K562 (cell line): ENCODE measurements around the gene DNAJC17. TPM values are rescaled to one million over a fixed set of nuclear protein-coding genes. Genes with fewer than 3 reads are reported as not detected.
A peak's percentile ranks its signal among the peaks of the same experiment; 100 is the strongest.

Experiments used
- CHCHD3 ChIP-seq: fragments of 250-450 bp; sonication (Bioruptor Pico); IDR thresholded peaks from 2 replicates; pipeline ENCODE4 v2.1.2; 2022; ENCODE audit warnings: mild to moderate bottlenecking
- CHD2 ChIP-seq: IDR thresholded peaks from 2 replicates; pipeline ENCODE4 v1.6.1; 2011; ENCODE audit warnings: low read depth, low read length
- COPS2 ChIP-seq: fragments of 450-650 bp; conservative IDR thresholded peaks from 2 replicates; pipeline ENCODE4 v1.6.1; 2016; ENCODE audit warnings: mild to moderate bottlenecking, moderate library complexity
- ELK1 ChIP-seq: sonication (generic); formaldehyde crosslinking; IDR thresholded peaks from 2 replicates; pipeline ENCODE4 v1.8.1; 2022; ENCODE audit warnings: missing genetic modification reagents
- ETV6 ChIP-seq, 3 experiments: fragments of 150-350 bp in 1 of 3; sonication (generic) in 1 of 3; formaldehyde crosslinking in 1 of 3; IDR thresholded peaks; 2 replicates each; pipeline versions ENCODE4 v1.6.1 to v1.8.0; 2014 to 2022; ENCODE audit warnings: borderline replicate concordance in 2 of 3, low read depth in 2 of 3, antibody characterized with exemption in 1 of 3, low read length in 1 of 3, mild to moderate bottlenecking in 1 of 3, missing genetic modification reagents in 1 of 3
- GATA2 ChIP-seq: sonication (generic); formaldehyde crosslinking; IDR thresholded peaks from 2 replicates; pipeline ENCODE4 v1.4.0; 2020; ENCODE audit warnings: mild to moderate bottlenecking, missing genetic modification reagents
- HNRNPLL ChIP-seq: fragments of 200-400 bp; formaldehyde crosslinking; IDR thresholded peaks from 2 replicates; pipeline ENCODE4 v1.6.1; 2017; ENCODE audit warnings: low read length, low read depth, mild to moderate bottlenecking; ENCODE audit not compliant: poor library complexity, severe bottlenecking
- JUN ChIP-seq, 2 experiments: sonication (generic) in 1 of 2; formaldehyde crosslinking in 1 of 2; IDR thresholded peaks; 2 replicates each; pipeline versions ENCODE4 v1.6.1 to v1.8.0; 2012 to 2022; ENCODE audit warnings: borderline replicate concordance in 2 of 2, mild to moderate bottlenecking in 2 of 2, improper control_type of control experiment in 1 of 2, low read depth in 1 of 2, low read length in 1 of 2, missing genetic modification reagents in 1 of 2
- NCOA2 ChIP-seq, 2 experiments: fragments of 450-650 bp; IDR thresholded peaks; 2 replicates each; pipeline ENCODE4 v1.6.1; 2018; ENCODE audit warnings: mild to moderate bottlenecking in 2 of 2, moderate library complexity in 1 of 2; ENCODE audit not compliant: partially characterized antibody in 2 of 2
- NELFE ChIP-seq: IDR thresholded peaks from 2 replicates; pipeline ENCODE4 v1.6.1; 2011; ENCODE audit warnings: mild to moderate bottlenecking; ENCODE audit not compliant: insufficient read depth, insufficient read length
- PML ChIP-seq: IDR thresholded peaks from 2 replicates; pipeline ENCODE4 v1.6.1; 2012; ENCODE audit warnings: low read length, inconsistent platforms
- SP1 ChIP-seq: sonication (generic); formaldehyde crosslinking; IDR thresholded peaks from 2 replicates; pipeline ENCODE4 v1.8.1; 2022; ENCODE audit warnings: mild to moderate bottlenecking, missing genetic modification reagents
- SRSF7 ChIP-seq: fragments of 200-400 bp; formaldehyde crosslinking; optimal IDR thresholded peaks from 2 replicates; pipeline ENCODE3; 2017; ENCODE audit warnings: mild to moderate bottlenecking, low read depth, low read length
- SUPT5H ChIP-seq: fragments of 450-650 bp; IDR thresholded peaks from 2 replicates; pipeline ENCODE4 v1.6.1; 2016
- TEAD1 ChIP-seq, 2 experiments: fragments of 450-650 bp in 1 of 2; sonication (generic) in 1 of 2; formaldehyde crosslinking; IDR thresholded peaks; 2 replicates each; pipeline versions ENCODE4 v1.4.0 to v1.8.0; 2020 to 2022; ENCODE audit warnings: mild to moderate bottlenecking in 2 of 2, missing genetic modification reagents in 1 of 2
- TEAD4 ChIP-seq, 2 experiments: sonication (generic) in 1 of 2; formaldehyde crosslinking in 1 of 2; IDR thresholded peaks; 2 replicates each; pipeline versions ENCODE4 v1.6.1 to v1.8.0; 2012 to 2022; ENCODE audit warnings: borderline replicate concordance in 1 of 2, inconsistent platforms in 1 of 2, low read length in 1 of 2, mild to moderate bottlenecking in 1 of 2, missing genetic modification reagents in 1 of 2
- ZFX ChIP-seq: sonication (generic); formaldehyde crosslinking; IDR thresholded peaks from 2 replicates; pipeline ENCODE4 v1.8.0; 2022; ENCODE audit warnings: mild to moderate bottlenecking, missing genetic modification reagents, moderate library complexity
- ZNF324 ChIP-seq: fragments of 250-450 bp; sonication (Bioruptor Pico); IDR thresholded peaks from 2 replicates; pipeline ENCODE4 v1.4.0; 2020; ENCODE audit warnings: mild to moderate bottlenecking
- ZNF507 ChIP-seq: conservative IDR thresholded peaks from 2 replicates; pipeline ENCODE4 v1.6.1; 2017; ENCODE audit warnings: missing genetic modification characterization, missing compliant biosample characterization
- polyA plus RNA-seq, 8 experiments: library from polyadenylated mRNA; depleted of rRNA in 4 of 8; stranded (reverse) in 5 of 8; unstranded in 3 of 8; fragments of >200 nt; fragmentation: Nextera tagmentation in 2 of 8; fragmentation: Illumina TruSeq in 1 of 8; extraction: Ambion mirVana in 2 of 8; extraction: Trizol in 1 of 8; gene quantifications; 2 replicates each; pipeline versions ENCODE4 v1.2.1 to v1.2.3, GENCODE V29; 2011 to 2014; ENCODE audit warnings: inconsistent platforms in 1 of 8, missing spikeins in 1 of 8
- total RNA-seq, 7 experiments: library from RNA; depleted of rRNA in 6 of 7; stranded (reverse); fragments of >200 nt in 6 of 7; fragmentation: Illumina TruSeq in 2 of 7; extraction: Trizol in 2 of 7; gene quantifications; 2 replicates each; pipeline versions ENCODE4 v1.2.1 to v1.2.3, GENCODE V29; 2011 to 2021; ENCODE audit warnings: low replicate concordance in 1 of 7
- TF ChIP-seq, protein P1 (sequence below): sonication (generic); formaldehyde crosslinking; IDR thresholded peaks from 2 replicates; pipeline ENCODE4 v1.9.0; 2022; ENCODE audit warnings: mild to moderate bottlenecking, missing genetic modification reagents
- TF ChIP-seq, protein P2 (sequence below): fragments of 450-650 bp; formaldehyde crosslinking; IDR thresholded peaks from 2 replicates; pipeline ENCODE4 v1.4.0; 2020; ENCODE audit warnings: mild to moderate bottlenecking, moderate library complexity
- TF ChIP-seq, protein P3 (sequence below): fragments of 450-650 bp; formaldehyde crosslinking; conservative IDR thresholded peaks from 2 replicates; pipeline ENCODE4 v1.4.0; 2022; ENCODE audit warnings: mild to moderate bottlenecking, missing genetic modification characterization

DNAJC17 gene
- total and polyA plus RNA-seq, 9 of the 15 experiments (the other 6 are each of a cell fraction or from before 2014, with no cell fraction given) = 2.4 to 79.4 (median 44.2) TPM

DNA sequence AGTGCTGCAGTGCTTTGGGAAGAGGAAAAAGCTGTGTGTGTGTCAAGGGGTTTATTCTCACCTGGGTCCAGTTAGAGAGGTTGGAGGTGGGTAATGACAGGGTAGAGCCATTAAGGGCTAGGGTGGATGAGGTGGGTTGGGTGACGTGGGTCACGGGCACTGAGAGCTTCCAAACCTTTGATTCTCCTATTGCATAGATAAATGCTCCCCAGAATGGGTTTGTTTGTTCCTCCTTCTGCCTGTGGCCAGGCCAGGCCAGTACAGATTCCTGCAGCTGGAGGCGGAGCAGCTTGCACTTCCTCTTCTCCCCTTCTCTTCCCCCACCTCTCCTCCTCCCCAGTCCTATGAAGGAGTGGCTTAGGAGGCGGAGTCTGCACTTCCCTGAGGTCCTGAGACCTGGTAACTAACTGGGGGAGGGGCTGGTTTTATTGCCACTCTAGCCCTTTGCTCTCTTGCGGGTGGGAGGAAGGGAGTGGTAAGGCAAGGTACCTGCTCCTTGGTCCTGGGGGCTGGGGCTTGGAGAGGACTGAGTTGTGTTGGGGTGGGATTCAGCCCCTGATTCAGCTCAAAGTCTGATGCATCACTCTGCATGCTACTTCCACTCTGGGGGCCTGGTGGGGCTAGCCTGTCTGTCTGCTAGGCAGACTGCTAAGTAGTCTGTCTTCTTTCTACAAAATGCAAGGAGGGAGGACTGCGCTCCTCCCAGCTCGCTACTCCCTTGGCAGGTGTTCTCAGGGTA, 40.1 kb upstream of the DNAJC17 start (continued):
- TF ChIP-seq ETV6 (IDR thresholded peaks at IDR 0.05; ENCODE audit: borderline replicate concordance in 1 of 2, low read depth in 2 of 2, low read length in 1 of 2) (no peak), ETV6 (CRISPR knock-in tag; IDR thresholded peaks at IDR 0.05; ENCODE audit: borderline replicate concordance) (no peak), GATA2 (no peak), HNRNPLL (no peak), NCOA2 (IDR thresholded peaks at IDR 0.05; ENCODE audit: partially characterized antibody in 2 of 2) (no peak), JUN (IDR thresholded peaks at IDR 0.05; ENCODE audit: borderline replicate concordance, low read depth, low read length) (0 out of 2 replicates have a peak, but pooled peaks have one; percentile 16), JUN (CRISPR knock-in tag; IDR thresholded peaks at IDR 0.05; ENCODE audit: borderline replicate concordance) (no peak), CHCHD3 (CRISPR knock-in tag) (no peak), NELFE (no peak), SP1 (CRISPR knock-in tag) (0 out of 2 replicates have a peak, but pooled peaks have one; percentile 35), ELK1 (CRISPR knock-in tag) (no peak), TEAD4 (IDR thresholded peaks at IDR 0.05; ENCODE audit: low read length) (peak; percentile 56; the same call in 1 of the 2 replicates), TEAD4 (CRISPR knock-in tag; IDR thresholded peaks at IDR 0.05; ENCODE audit: borderline replicate concordance) (no peak), ZNF324 (no peak), ZFX (CRISPR knock-in tag) (peak; percentile 38; the same call in 1 of the 2 replicates), PML (no peak), SRSF7 (no peak), SUPT5H (no peak), COPS2 (no peak), TEAD1 (CRISPR knock-in tag; IDR thresholded peaks at IDR 0.05) (peak; percentile 31 to 76; a peak in 1 of 4 replicates), ZNF507 (tag) (no peak), CHD2 (0 out of 2 replicates have a peak, but pooled peaks have one; percentile 17)
- TF ChIP-seq, protein P1, sequence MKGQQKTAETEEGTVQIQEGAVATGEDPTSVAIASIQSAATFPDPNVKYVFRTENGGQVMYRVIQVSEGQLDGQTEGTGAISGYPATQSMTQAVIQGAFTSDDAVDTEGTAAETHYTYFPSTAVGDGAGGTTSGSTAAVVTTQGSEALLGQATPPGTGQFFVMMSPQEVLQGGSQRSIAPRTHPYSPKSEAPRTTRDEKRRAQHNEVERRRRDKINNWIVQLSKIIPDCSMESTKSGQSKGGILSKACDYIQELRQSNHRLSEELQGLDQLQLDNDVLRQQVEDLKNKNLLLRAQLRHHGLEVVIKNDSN (CRISPR knock-in tag) = no peak
- TF ChIP-seq, protein P2, sequence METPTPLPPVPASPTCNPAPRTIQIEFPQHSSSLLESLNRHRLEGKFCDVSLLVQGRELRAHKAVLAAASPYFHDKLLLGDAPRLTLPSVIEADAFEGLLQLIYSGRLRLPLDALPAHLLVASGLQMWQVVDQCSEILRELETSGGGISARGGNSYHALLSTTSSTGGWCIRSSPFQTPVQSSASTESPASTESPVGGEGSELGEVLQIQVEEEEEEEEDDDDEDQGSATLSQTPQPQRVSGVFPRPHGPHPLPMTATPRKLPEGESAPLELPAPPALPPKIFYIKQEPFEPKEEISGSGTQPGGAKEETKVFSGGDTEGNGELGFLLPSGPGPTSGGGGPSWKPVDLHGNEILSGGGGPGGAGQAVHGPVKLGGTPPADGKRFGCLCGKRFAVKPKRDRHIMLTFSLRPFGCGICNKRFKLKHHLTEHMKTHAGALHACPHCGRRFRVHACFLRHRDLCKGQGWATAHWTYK = no peak
- TF ChIP-seq, protein P3, sequence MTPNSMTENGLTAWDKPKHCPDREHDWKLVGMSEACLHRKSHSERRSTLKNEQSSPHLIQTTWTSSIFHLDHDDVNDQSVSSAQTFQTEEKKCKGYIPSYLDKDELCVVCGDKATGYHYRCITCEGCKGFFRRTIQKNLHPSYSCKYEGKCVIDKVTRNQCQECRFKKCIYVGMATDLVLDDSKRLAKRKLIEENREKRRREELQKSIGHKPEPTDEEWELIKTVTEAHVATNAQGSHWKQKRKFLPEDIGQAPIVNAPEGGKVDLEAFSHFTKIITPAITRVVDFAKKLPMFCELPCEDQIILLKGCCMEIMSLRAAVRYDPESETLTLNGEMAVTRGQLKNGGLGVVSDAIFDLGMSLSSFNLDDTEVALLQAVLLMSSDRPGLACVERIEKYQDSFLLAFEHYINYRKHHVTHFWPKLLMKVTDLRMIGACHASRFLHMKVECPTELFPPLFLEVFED (CRISPR knock-in tag) = no peak
